Measurements from ENCODE around the gene CRYBB3. TPM values are rescaled to one million over a fixed set of nuclear protein-coding genes. Genes with fewer than 3 reads are reported as not detected.
A peak's percentile ranks its signal among the peaks of the same experiment; 100 is the strongest.

The CRYBB3 gene
- total and polyA plus RNA-seq, 9 of the 15 experiments (the other 6 are each of a cell fraction or from before 2014, with no cell fraction given): not detected

GRCh38 chr22:25201557-25202273 is 2.1 kb downstream of the CRYBB3 start:
- FAIRE-seq: no peak
- H3K79me2 ChIP-seq (ENCODE audit: control insufficient read depth, insufficient read depth, low read length): no peaks in the 10 kb centered on the region
- H3K9me1 ChIP-seq (ENCODE audit: control insufficient read depth, insufficient read depth, low read length): no peaks in the 10 kb centered on the region
- H3K4me3 ChIP-seq: no peak overlapping the region
- H3K27ac ChIP-seq (ENCODE audit: extremely low read depth, low read depth, low read length): no peak overlapping the region
- H4K20me1 ChIP-seq (replicated peaks; ENCODE audit: control insufficient read depth, insufficient read depth, low read length): 0 out of 2 replicates have a peak, but pooled peaks cover 3% of the 10 kb centered on the region
- intact Hi-C loops (cut with micrococcal nuclease): no loop called here
- no peaks in the 10 kb centered on the region for H3K9me3 ChIP-seq (replicated peaks; ENCODE audit: control insufficient read depth, insufficient read depth, low read depth, low read length)
- no peak overlapping the region for H3K9ac ChIP-seq (ENCODE audit: insufficient read depth in 1 of 2, low read depth in 2 of 2, low read length in 2 of 2)
- CTCF ChIA-PET (ENCODE audit: low intra/inter-chr PET ratio): no interaction called here
- in situ Hi-C loops (cut with MboI): loop anchor here (10.0 to 25.0 kb wide), 2 partner anchors 133 to 1136 kb away; no protein-coding TSS in a partner anchor
- no peaks in the 10 kb centered on the region; a peak in 1 of 5 replicates for H3K4me1 ChIP-seq (replicated peaks in 1 of 2; ENCODE audit: control insufficient read depth in 2 of 2, insufficient read depth in 2 of 2, low read length in 2 of 2)
- BruUV-seq (replicated peaks): no TSS peak
- no peak for ATAC-seq
- TF ChIP-seq MCM2 (IDR thresholded peaks at IDR 0.05; ENCODE audit: low read depth) (no peak), RBM25 (IDR thresholded peaks at IDR 0.05; ENCODE audit: low read depth, low read length, severe bottlenecking) (peak; percentile 45), ZFP36 (IDR thresholded peaks at IDR 0.05; ENCODE audit: low read depth, low read length, partially characterized antibody) (peak; percentile 43)
- H3K36me3 ChIP-seq (ENCODE audit: control insufficient read depth, insufficient read depth, low read length): no peaks in the 10 kb centered on the region
- H3K4me2 ChIP-seq (ENCODE audit: insufficient read depth, low read length): no peak overlapping the region
- H3K27me3 ChIP-seq (ENCODE audit: control insufficient read depth in 2 of 2, insufficient read depth in 2 of 2, low read length in 2 of 2): peaks cover 4 to 20% of the 10 kb centered on the region in 2 experiments; a peak in 2 of 5 replicates
- 0% methylated on average over 10 of the region's 10 CpGs for WGBS (ENCODE audit: insufficient coverage, low coverage, missing lambda C conversion rate)
- no peak overlapping the region for H2AFZ ChIP-seq (ENCODE audit: low read depth, low read length)
- POLR2A ChIA-PET: interaction anchor here (0.5 to 0.6 kb wide), 3 partner anchors 10 to 350 kb away, joined by 3 read pairs; no protein-coding TSS in a partner anchor
- DNase-seq (ENCODE audit: extremely low read depth in 1 of 4, low spot score in 3 of 4): no peak

All from K562 (cell line).